ENCODE measurements around the gene OR2L13. TPM values are rescaled to one million over a fixed set of nuclear protein-coding genes. Genes with fewer than 3 reads are reported as not detected.

The OR2L13 gene
- total RNA-seq, 4 donors from 2014 or later: 0.87 TPM; not detected in 3

- TF ChIP-seq POLR2A (IDR thresholded peaks at IDR 0.05) (no peak), EP300 (IDR thresholded peaks at IDR 0.05) (no peak), CTCF (IDR thresholded peaks at IDR 0.05) (no peak)
- H3K4me3 ChIP-seq: no peak overlapping the region
- H3K4me1 ChIP-seq: no peaks in the 10 kb centered on the region
- H3K36me3 ChIP-seq: no peaks in the 10 kb centered on the region
- no peak overlapping the region for H3K27ac ChIP-seq
- no peaks in the 10 kb centered on the region for H3K27me3 ChIP-seq
- peaks cover 0 to 39% (median 8%) of the 10 kb centered on the region in 4 donors for H3K9me3 ChIP-seq
- WGBS, 2 donors: 79 to 85% methylated on average over 5 of the region's 5 CpGs
- DNase-seq (ENCODE audit: low spot score in 2 of 2): no peak
Measured at GRCh38 chr1:248111157-248111556, 16.2 kb downstream of the OR2L13 start.

GRCh38 chr1:248114890-248115289, 19.9 kb downstream of the OR2L13 start:
- TF ChIP-seq EP300 (IDR thresholded peaks at IDR 0.05) (no peak), POLR2A (IDR thresholded peaks at IDR 0.05) (no peak), CTCF (IDR thresholded peaks at IDR 0.05) (no peak)
- no peak overlapping the region for H3K4me3 ChIP-seq
- WGBS, 2 donors: 72 to 73% methylated on average over 7 of the region's 7 CpGs

GRCh38 chr1:248127653-248128052, 32.7 kb downstream of the OR2L13 start:
- Histone ChIP-seq H3K4me1 (no peaks in the 10 kb centered on the region), H3K4me3 (no peak overlapping the region), H3K9me3 (peaks cover 0 to 33% (median 0%) of the 10 kb centered on the region in 4 donors), H3K27me3 (no peaks in the 10 kb centered on the region), H3K36me3 (no peaks in the 10 kb centered on the region), H3K27ac (no peak overlapping the region)
- 87 to 88% methylated on average over 5 of the region's 5 CpGs for WGBS, 2 donors
- TF ChIP-seq POLR2A (IDR thresholded peaks at IDR 0.05) (no peak), CTCF (IDR thresholded peaks at IDR 0.05) (no peak), EP300 (IDR thresholded peaks at IDR 0.05) (no peak)
- DNase-seq (ENCODE audit: low spot score in 2 of 2): no peak

More at GRCh38 chr1:248114890-248115289, 19.9 kb downstream of the OR2L13 start:
- no peak for DNase-seq (ENCODE audit: low spot score in 2 of 2)
- Histone ChIP-seq H3K27me3 (no peaks in the 10 kb centered on the region), H3K27ac (no peak overlapping the region), H3K9me3 (peaks cover 0 to 32% (median 6%) of the 10 kb centered on the region in 4 donors), H3K36me3 (no peaks in the 10 kb centered on the region), H3K4me1 (no peaks in the 10 kb centered on the region)

- 69 to 84% methylated on average over 7 to 21 of the region's 21 CpGs for WGBS, 2 donors
- Histone ChIP-seq H3K36me3 (no peaks in the 10 kb centered on the region), H3K9me3 (peaks cover 0 to 15% (median 0%) of the 10 kb centered on the region in 4 donors), H3K27me3 (no peaks in the 10 kb centered on the region), H3K4me1 (no peaks in the 10 kb centered on the region), H3K27ac (no peak overlapping the region), H3K4me3 (no peak overlapping the region)
- no peak for DNase-seq (ENCODE audit: low spot score in 2 of 2)
- no peak for TF ChIP-seq CTCF (IDR thresholded peaks at IDR 0.05)
- TF ChIP-seq POLR2A (IDR thresholded peaks at IDR 0.05): no peak
- TF ChIP-seq EP300 (IDR thresholded peaks at IDR 0.05): no peak
Measured at GRCh38 chr1:248136811-248137210, 41.8 kb downstream of the OR2L13 start.

- no peaks in the 10 kb centered on the region for H3K36me3 ChIP-seq
- H3K4me1 ChIP-seq: no peaks in the 10 kb centered on the region
- TF ChIP-seq POLR2A (IDR thresholded peaks at IDR 0.05) (no peak), EP300 (IDR thresholded peaks at IDR 0.05) (no peak), CTCF (IDR thresholded peaks at IDR 0.05) (no peak)
- no peaks in the 10 kb centered on the region for H3K27me3 ChIP-seq
- H3K27ac ChIP-seq: no peak overlapping the region
- no peak for DNase-seq (ENCODE audit: low spot score in 2 of 2)
- WGBS, 2 donors: 60 to 76% methylated on average over 1 of the region's 1 CpG
- H3K9me3 ChIP-seq: peaks cover 0 to 5% (median 0%) of the 10 kb centered on the region in 4 donors
- H3K4me3 ChIP-seq: no peak overlapping the region
Measured at GRCh38 chr1:248140846-248141245, 45.9 kb downstream of the OR2L13 start.

Measured in tibial nerve (tissue), 4 donors.